GM10266 (cell line): Measurements from ENCODE around the gene PAM.

ENCODE experiments used
- DNase-seq: peaks from one replicate; pipeline ENCODE4 v3.0.0; 2012; ENCODE audit errors: extremely low spot score
- CTCF ChIP-seq: IDR thresholded peaks from 2 replicates; pipeline ENCODE4 v1.5.1; 2012; ENCODE audit warnings: mild to moderate bottlenecking, low read depth; ENCODE audit not compliant: control insufficient read depth, insufficient read depth; ENCODE audit errors: missing control alignments

PAM gene

GRCh38 chr5:102858221-102858620 is 103.1 kb downstream of the PAM start:
- TF ChIP-seq CTCF: no peak
- no peak for DNase-seq

- no peak for DNase-seq
- no peak for TF ChIP-seq CTCF
These were observed 103.7 kb downstream of the PAM start for GRCh38 chr5:102858808-102859207.

GRCh38 chr5:102860035-102860434 is 104.9 kb downstream of the PAM start:
- DNase-seq: no peak

DNA sequence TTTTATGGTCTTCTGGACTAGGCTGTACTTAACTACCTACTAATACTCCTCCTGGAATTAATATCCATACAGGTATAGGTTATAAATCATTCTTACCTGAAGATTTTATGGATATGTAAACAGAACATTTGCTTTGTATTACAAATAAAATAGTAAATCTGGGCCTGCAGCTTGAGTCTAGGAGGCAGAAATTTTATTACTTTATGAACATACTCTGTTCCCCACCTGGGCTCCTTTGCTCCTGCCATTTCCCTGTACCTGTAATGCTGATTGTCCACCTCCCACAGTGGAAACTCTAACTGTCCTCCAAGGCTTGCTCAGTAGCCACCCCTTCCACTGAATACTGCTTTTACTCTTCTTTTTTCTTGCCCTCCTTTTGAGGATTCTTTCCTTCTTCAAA is 108.0 kb downstream of the PAM start:
- DNase-seq: no peak
- TF ChIP-seq CTCF: no peak

More at GRCh38 chr5:102860035-102860434, 104.9 kb downstream of the PAM start:
- no peak for TF ChIP-seq CTCF

DNA sequence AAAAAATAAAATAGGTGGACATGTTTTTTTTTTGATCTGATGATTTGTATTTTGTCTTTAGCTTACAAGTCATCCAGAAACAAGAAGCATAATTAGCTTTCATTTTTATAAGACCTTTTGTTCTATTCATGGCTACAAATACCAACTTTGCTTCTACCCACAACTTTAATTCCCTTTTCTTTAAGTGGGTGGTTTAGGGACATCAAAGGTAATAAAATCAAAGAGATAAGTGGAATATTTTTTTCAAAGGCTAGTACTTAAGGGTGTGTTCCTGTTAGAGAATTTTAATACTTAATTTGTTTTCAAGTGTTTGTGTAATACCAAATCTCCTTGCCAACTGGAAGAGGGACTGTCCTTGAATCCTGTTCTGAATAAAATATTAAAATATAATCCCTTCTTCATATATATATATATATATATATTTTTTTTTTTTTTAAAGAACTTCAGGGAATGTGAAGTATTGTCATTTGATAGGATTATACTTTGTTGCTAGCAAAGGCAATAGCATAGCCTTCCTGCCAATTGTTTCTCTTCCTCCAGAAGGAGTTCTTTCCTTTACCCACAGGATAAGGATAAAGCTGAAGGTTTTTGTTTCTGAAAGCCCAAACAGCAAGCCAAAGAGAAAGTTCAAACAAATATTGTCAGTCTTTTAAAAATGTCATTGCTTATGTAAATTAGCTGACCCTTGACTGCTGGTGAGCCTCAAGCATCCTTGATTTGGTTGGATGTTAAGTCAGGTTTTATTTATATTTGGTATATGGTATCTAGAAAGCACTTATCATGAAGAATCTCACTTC is 108.9 kb downstream of the PAM start:
- TF ChIP-seq CTCF: no peak

DNA sequence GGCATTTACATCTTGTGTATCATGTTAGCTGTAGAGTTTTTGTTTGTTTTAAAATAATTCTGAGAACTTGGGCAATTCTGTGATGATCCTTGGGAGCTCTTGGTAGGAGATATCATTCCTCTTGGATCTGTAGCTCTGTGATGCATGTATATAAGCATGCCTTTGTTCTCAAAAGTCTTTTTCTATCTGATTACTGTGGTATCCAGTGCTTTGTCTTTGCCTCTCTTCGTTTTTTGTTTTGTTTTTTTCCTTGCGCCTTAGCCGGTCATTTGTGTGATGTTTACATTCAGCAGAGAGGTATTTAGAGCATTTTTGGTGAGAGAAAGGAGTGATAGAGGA is 110.0 kb downstream of the PAM start:
- TF ChIP-seq CTCF: no peak

More for the DNA sequence above, 108.9 kb downstream of the PAM start:
- DNase-seq: no peak

GRCh38 chr5:102865510-102866236 is 110.6 kb downstream of the PAM start:
- peak; percentile 56 for DNase-seq
- no peak for TF ChIP-seq CTCF

More for the DNA sequence above, 110.0 kb downstream of the PAM start:
- DNase-seq: no peak
